Measurements from ENCODE around the gene XYLT1. TPM values are rescaled to one million over a fixed set of nuclear protein-coding genes. Genes with fewer than 3 reads are reported as not detected.

XYLT1 gene
- total RNA-seq, 1 donor from 2014 or later: 0.23 TPM

DNA sequence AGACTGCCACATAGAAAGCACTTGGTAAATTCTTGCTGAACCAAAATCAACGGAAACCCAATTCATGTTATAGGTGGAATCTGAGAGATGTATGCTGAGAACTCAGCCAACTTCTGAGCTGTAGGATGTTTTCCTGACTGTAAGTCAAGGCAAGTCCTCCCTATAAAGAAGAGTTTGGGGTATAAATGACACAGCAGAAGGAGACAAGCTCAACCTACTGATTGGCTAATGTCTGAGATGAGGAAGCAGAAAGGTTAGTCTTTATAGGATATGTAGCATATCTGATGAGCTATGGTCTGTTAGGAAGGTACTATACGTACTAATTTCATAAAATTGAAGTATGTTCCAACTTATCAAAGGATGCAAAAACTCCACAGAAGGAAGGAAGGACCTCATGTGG, 99.5 kb downstream of the XYLT1 start:
- no peak for DNase-seq (ENCODE audit: low read depth)
- TF ChIP-seq, protein P1, sequence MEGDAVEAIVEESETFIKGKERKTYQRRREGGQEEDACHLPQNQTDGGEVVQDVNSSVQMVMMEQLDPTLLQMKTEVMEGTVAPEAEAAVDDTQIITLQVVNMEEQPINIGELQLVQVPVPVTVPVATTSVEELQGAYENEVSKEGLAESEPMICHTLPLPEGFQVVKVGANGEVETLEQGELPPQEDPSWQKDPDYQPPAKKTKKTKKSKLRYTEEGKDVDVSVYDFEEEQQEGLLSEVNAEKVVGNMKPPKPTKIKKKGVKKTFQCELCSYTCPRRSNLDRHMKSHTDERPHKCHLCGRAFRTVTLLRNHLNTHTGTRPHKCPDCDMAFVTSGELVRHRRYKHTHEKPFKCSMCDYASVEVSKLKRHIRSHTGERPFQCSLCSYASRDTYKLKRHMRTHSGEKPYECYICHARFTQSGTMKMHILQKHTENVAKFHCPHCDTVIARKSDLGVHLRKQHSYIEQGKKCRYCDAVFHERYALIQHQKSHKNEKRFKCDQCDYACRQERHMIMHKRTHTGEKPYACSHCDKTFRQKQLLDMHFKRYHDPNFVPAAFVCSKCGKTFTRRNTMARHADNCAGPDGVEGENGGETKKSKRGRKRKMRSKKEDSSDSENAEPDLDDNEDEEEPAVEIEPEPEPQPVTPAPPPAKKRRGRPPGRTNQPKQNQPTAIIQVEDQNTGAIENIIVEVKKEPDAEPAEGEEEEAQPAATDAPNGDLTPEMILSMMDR (conservative IDR thresholded peaks at IDR 0.05; ENCODE audit: low read depth, low read length): no peak
- no peak overlapping the region for H3K4me3 ChIP-seq (ENCODE audit: low read depth, low read length)

DNA sequence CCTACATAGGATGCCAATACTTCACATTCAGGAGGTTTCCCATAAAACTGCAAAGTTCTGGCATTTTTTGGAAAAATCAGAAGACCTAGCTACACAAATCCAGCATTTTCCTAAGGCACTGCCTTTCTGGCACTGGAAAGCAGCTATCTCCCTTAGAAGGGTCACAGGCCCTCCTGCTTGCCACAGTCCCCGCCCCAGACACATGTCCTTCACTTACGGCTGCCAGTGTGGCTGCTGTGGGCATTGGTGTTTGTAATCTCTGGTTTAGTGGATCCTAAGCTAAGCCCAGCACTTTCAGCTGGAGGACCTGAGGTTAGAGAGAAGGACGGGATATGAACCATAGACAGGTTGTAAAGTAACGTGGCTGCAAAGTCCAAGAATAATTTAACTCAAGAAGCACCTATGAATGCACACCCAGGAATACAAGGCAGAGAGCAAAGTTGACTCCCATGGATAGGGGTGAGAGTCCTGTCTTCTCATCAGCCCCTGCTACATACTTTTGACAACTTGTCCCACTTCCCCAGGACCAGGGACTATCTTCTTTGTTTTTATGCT, 100.0 kb downstream of the XYLT1 start:
- TF ChIP-seq, protein P1 (conservative IDR thresholded peaks at IDR 0.05; ENCODE audit: low read depth, low read length): no peak
- DNase-seq (ENCODE audit: low read depth): no peak
- no peak overlapping the region for H3K4me3 ChIP-seq (ENCODE audit: low read depth, low read length)

DNA sequence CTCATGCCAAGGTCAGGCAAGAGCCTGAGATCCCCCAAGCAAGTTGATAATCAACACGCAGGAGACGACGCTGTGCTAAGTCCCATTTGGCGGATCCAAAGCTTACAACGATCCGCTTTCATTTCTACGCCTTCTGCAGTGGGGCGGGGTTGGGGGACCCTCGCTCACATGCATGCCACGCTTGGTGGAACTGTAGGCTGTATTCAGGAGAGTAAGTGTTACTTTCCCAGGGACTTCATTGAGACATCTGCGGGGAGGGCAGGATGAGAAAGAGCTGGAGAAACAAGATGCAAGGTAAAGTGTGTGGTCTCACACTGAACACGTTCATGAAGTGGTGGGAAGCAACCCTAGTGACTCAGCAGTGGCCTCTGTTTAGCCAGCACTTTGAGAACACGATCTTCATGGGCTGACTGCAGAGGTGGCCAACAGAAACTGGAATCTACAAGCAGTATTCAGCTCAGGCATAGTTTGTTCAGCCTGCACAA, 100.5 kb downstream of the XYLT1 start:
- no peak for DNase-seq (ENCODE audit: low read depth)
- TF ChIP-seq, protein P1 (conservative IDR thresholded peaks at IDR 0.05; ENCODE audit: low read depth, low read length): no peak
- no peak overlapping the region for H3K4me3 ChIP-seq (ENCODE audit: low read depth, low read length)

DNA sequence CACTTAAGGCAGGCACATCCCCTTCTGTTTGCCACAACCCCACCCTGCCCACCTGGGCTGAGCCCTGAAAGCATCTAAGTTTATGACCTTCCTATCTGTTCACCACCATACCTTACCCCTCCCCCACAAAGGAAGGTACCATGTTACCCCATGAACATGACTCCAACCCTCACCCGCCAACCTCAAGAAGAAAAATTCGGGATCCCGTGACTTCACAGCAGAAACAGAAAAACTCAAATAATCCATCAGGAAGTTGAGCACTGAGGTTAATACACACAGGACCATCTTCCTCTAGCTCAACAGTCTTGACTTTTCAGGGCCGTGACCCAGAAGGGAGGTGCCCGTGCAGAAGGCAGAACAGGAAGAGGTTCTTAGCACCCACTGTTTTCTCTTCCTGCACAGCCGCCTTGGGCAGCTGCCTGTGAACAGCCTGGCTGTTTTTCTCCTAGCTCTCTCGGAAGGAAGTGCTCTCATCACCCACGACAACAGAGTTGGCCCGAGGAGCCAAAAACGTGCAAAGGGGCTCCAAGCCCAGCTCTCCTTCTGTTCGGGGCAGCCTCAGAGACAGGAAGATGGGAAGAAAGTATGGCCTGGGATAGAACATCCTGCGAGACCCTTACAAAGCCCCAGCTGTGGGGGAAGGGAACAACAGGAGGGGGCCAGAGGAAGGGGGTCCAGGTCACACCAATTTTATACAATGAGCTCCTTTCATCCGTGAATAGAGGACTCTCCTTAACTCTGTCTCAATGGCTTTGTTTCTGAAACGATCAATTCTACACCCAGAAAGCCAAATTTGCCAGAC, 101.1 kb downstream of the XYLT1 start:
- DNase-seq (ENCODE audit: low read depth): no peak
- TF ChIP-seq, protein P1 (conservative IDR thresholded peaks at IDR 0.05; ENCODE audit: low read depth, low read length): no peak
- no peak overlapping the region for H3K4me3 ChIP-seq (ENCODE audit: low read depth, low read length)

DNA sequence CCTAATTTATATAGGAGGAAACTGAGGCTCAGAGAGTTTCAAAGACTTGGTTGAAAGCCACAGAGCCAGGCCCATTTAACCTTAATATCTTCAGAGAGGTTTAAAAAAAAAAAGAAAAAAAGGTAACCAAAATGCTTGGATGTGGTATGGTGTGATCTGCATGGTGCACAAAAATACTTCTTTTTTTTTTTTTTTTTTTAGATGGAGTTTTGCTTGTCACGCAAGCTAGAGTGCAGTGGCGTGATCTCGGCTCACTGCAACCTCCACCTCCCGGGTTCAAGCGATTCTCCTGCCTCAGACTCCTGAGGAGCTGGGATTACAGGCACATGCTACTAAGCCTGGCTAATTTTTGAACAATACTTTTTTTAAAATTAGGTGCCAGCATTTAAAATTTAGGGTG, 101.8 kb downstream of the XYLT1 start:
- DNase-seq (ENCODE audit: low read depth): no peak
- no peak overlapping the region for H3K4me3 ChIP-seq (ENCODE audit: low read depth, low read length)
- TF ChIP-seq, protein P1 (conservative IDR thresholded peaks at IDR 0.05; ENCODE audit: low read depth, low read length): no peak

DNA sequence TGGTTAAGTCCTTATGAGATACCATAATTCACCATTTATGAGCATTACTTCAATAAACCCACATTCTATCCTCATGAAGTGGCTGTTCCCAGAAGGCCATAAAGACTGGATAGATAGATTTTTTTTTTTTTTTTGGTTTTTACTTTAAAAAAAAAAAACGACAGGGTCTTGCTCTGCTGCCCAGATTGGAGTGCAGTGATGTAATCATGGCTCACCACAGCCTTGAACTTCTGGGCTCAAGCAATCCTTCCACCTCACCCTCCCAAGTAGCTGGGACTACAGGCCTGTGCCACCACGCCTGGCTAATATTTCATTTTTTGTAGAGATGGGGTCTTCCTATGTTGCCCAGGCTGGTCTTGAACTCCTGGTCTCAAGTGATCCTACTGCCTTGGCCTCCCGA, 102.3 kb downstream of the XYLT1 start:
- no peak for DNase-seq (ENCODE audit: low read depth)
- TF ChIP-seq, protein P1 (conservative IDR thresholded peaks at IDR 0.05; ENCODE audit: low read depth, low read length): no peak
- no peak overlapping the region for H3K4me3 ChIP-seq (ENCODE audit: low read depth, low read length)
